ENCODE data around the gene PCYT1A. TPM values are rescaled to one million over a fixed set of nuclear protein-coding genes. Genes with fewer than 3 reads are reported as not detected.

Gene PCYT1A
- polyA plus RNA-seq, 1 donor (not counting 4 experiments of a cell fraction or from before 2014, with no cell fraction given): 108 TPM

DNA sequence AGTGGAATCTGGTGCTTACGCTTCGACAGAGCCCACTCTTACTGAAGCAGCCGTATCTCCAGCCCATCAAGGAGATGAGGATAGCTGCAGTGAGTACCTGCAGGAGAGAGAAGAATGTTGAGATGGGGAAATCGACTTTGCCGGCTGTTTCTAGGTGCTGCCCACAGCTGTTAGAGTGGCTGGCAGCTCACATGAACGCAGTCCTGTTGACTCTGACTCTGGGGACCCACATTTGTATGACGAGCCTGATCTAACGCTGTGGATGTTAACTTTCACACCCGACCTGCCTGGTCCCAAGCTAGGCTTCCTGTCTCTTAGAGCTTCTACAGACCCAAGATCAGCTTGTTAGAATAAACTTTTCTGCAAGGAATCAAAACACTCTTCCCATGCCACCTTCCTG lies 39.4 kb upstream of the PCYT1A start:
- dilution Hi-C loops (cut with MboI; ENCODE audit: extremely low pct_ligation_motif_present, low sequenced_read_pairs): no loop called here
- no peaks in the 10 kb centered on the region for H3K4me1 ChIP-seq (ENCODE audit: control insufficient read depth, extremely low read depth, insufficient read depth, low read length)
- TF ChIP-seq CTCF (optimal IDR thresholded peaks at IDR 0.05 in 1 of 3, IDR thresholded peaks at IDR 0.05 in 1 of 3, conservative IDR thresholded peaks at IDR 0.05 in 1 of 3; ENCODE audit: extremely low read depth in 1 of 3, insufficient read depth in 2 of 3, low read length in 3 of 3): no peak
- TF ChIP-seq EZH2 (IDR thresholded peaks at IDR 0.05; ENCODE audit: low read length): no peak
- H3K9me1 ChIP-seq (ENCODE audit: control insufficient read depth, extremely low read depth, insufficient read depth, low read length): no peaks in the 10 kb centered on the region
- H3K27me3 ChIP-seq (ENCODE audit: control insufficient read depth, extremely low read depth, insufficient read depth, low read length): no peaks in the 10 kb centered on the region
- H3K4me2 ChIP-seq (ENCODE audit: control insufficient read depth, extremely low read depth, insufficient read depth, low read depth, low read length): no peak overlapping the region
- H3K27ac ChIP-seq (ENCODE audit: control insufficient read depth, insufficient read depth, low read length): no peak overlapping the region
- no peaks in the 10 kb centered on the region for H4K20me1 ChIP-seq (ENCODE audit: control insufficient read depth, extremely low read depth, insufficient read depth, low read length)
- no peaks in the 10 kb centered on the region for H3K79me2 ChIP-seq (ENCODE audit: control insufficient read depth, insufficient read depth, low read length)
- H2AFZ ChIP-seq (ENCODE audit: control insufficient read depth, low read length): no peak overlapping the region
- FAIRE-seq (no peak), DNase-seq (ENCODE audit: low read depth, low spot score) (no peak)
- no peaks in the 10 kb centered on the region for H3K9me3 ChIP-seq (ENCODE audit: control insufficient read depth, low read depth, low read length)
- no peak overlapping the region for H3K9ac ChIP-seq (ENCODE audit: control insufficient read depth, extremely low read depth, insufficient read depth, low read length)
- peaks cover 0 to 7% of the 10 kb centered on the region in 2 experiments for H3K36me3 ChIP-seq (ENCODE audit: control insufficient read depth in 2 of 2, extremely low read depth in 1 of 2, insufficient read depth in 2 of 2, low read length in 2 of 2)
- no peak overlapping the region for H3K4me3 ChIP-seq (ENCODE audit: control insufficient read depth in 2 of 3, extremely low read depth in 1 of 3, insufficient read depth in 2 of 3, low read depth in 1 of 3, low read length in 3 of 3)

DNA sequence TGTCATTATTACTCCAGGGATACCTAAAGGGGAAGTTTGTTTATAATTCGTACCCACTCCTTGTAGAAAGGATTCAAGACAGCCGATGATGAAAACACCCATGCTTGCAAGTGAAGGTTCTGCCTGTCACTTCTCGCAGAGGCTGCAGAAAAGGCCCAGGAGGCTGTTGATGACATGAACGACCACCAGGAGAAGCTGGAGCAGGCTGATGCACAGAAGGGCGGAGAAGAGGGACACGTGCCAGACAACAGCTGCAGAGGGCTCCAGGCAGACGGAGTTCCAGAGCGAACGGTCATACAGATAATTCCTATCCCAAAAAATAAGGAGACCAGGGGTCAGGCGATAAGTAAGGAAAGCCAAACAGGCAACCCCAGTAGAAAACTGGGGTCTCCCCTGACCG lies 36.2 kb upstream of the PCYT1A start:
- Histone ChIP-seq H3K27me3 (ENCODE audit: control insufficient read depth, extremely low read depth, insufficient read depth, low read length) (no peaks in the 10 kb centered on the region), H3K4me3 (ENCODE audit: control insufficient read depth in 2 of 3, extremely low read depth in 1 of 3, insufficient read depth in 2 of 3, low read depth in 1 of 3, low read length in 3 of 3) (no peak overlapping the region), H3K4me2 (ENCODE audit: control insufficient read depth, extremely low read depth, insufficient read depth, low read depth, low read length) (no peak overlapping the region), H3K9me3 (ENCODE audit: control insufficient read depth, low read depth, low read length) (no peaks in the 10 kb centered on the region), H3K4me1 (ENCODE audit: control insufficient read depth, extremely low read depth, insufficient read depth, low read length) (peaks cover 17% of the 10 kb centered on the region), H3K9ac (ENCODE audit: control insufficient read depth, extremely low read depth, insufficient read depth, low read length) (no peak overlapping the region), H2AFZ (ENCODE audit: control insufficient read depth, low read length) (no peak overlapping the region), H3K79me2 (ENCODE audit: control insufficient read depth, insufficient read depth, low read length) (no peaks in the 10 kb centered on the region), H4K20me1 (ENCODE audit: control insufficient read depth, extremely low read depth, insufficient read depth, low read length) (no peaks in the 10 kb centered on the region), H3K36me3 (ENCODE audit: control insufficient read depth in 2 of 2, extremely low read depth in 1 of 2, insufficient read depth in 2 of 2, low read length in 2 of 2) (peaks cover 0 to 7% of the 10 kb centered on the region in 2 experiments), H3K9me1 (ENCODE audit: control insufficient read depth, extremely low read depth, insufficient read depth, low read length) (no peaks in the 10 kb centered on the region), H3K27ac (ENCODE audit: control insufficient read depth, insufficient read depth, low read length) (no peak overlapping the region)
- no peak for DNase-seq (ENCODE audit: low read depth, low spot score)
- dilution Hi-C loops (cut with MboI; ENCODE audit: extremely low pct_ligation_motif_present, low sequenced_read_pairs): no loop called here
- no peak for TF ChIP-seq EZH2 (IDR thresholded peaks at IDR 0.05; ENCODE audit: low read length)
- no peak for TF ChIP-seq CTCF (optimal IDR thresholded peaks at IDR 0.05 in 1 of 3, IDR thresholded peaks at IDR 0.05 in 1 of 3, conservative IDR thresholded peaks at IDR 0.05 in 1 of 3; ENCODE audit: extremely low read depth in 1 of 3, insufficient read depth in 2 of 3, low read length in 3 of 3)
- FAIRE-seq: no peak

Data from keratinocyte (primary cell).